ENCODE results near the gene KLHL5.
"Not testable (repeated sequence)": the region's sequence is repeated elsewhere in the genome, so short reads cannot be mapped to it uniquely, and the experiment has no call there.

KLHL5 gene, protein sequence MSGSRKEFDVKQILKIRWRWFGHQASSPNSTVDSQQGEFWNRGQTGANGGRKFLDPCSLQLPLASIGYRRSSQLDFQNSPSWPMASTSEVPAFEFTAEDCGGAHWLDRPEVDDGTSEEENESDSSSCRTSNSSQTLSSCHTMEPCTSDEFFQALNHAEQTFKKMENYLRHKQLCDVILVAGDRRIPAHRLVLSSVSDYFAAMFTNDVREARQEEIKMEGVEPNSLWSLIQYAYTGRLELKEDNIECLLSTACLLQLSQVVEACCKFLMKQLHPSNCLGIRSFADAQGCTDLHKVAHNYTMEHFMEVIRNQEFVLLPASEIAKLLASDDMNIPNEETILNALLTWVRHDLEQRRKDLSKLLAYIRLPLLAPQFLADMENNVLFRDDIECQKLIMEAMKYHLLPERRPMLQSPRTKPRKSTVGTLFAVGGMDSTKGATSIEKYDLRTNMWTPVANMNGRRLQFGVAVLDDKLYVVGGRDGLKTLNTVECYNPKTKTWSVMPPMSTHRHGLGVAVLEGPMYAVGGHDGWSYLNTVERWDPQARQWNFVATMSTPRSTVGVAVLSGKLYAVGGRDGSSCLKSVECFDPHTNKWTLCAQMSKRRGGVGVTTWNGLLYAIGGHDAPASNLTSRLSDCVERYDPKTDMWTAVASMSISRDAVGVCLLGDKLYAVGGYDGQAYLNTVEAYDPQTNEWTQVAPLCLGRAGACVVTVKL

DNA sequence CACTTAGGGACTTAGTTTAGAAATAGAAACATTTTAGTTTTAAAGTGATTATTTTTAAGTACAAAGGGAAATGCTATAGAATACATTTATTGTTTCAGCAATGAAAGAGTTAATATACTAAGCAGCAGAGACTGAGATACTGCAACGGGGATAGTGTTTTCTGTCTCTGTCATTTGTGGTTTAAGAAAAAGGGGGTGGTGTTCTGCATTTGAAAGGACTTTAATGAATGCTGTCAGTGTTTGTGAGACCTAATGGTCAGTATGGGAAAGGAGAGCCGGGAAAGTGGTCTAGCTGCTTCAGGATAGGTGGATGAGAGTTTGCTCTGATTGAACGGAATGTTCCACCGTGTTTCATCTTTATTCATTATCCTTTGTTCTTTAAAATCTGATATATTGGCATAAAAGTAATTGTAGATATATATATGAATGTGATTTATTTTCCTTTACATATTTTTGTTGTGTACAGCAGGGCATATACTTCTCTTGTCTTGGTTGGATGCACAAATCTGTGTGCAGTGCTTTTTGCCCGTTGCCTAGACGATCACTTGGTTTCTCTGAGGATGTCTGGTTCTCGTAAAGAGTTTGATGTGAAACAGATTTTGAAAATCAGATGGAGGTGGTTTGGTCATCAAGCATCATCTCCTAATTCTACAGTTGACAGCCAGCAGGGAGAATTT, at the start of gene KLHL5:
KLHL5 (plus strand) TSS at position 139 of the 676 bp plus-strand sequence; CDS start at position 560, 421 bp downstream.
- DNase-seq: no peak

DNA sequence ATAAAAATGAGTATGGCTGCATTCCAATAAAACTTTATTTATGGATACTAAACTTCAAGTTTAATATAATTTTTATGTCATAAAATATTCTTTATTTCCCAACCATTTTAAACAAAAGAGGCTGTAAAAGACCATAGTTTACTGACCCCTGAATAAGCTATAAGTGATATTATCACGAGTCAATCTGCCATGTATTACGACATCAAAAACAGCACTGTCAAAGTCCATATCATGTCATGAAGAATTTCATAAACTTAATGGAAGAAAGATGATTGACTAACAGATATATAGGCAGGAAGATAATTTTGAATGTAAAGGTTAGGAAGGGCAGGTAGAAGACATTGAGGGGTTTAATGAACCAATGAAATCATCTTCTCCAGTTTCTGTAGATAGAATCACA, 48.0 kb upstream of the KLHL5 start:
- no peak for DNase-seq

GRCh38 chr4:39020130-39020529, 41.9 kb upstream of the KLHL5 start:
- DNase-seq: no peak

- no peak for DNase-seq
These were observed 40.4 kb upstream of the KLHL5 start for GRCh38 chr4:39021631-39022030.

- no peak for DNase-seq
These were observed 39.8 kb upstream of the KLHL5 start for GRCh38 chr4:39022241-39022640.

- DNase-seq: no peak
These were observed 39.0 kb upstream of the KLHL5 start for GRCh38 chr4:39023059-39023458.

DNA sequence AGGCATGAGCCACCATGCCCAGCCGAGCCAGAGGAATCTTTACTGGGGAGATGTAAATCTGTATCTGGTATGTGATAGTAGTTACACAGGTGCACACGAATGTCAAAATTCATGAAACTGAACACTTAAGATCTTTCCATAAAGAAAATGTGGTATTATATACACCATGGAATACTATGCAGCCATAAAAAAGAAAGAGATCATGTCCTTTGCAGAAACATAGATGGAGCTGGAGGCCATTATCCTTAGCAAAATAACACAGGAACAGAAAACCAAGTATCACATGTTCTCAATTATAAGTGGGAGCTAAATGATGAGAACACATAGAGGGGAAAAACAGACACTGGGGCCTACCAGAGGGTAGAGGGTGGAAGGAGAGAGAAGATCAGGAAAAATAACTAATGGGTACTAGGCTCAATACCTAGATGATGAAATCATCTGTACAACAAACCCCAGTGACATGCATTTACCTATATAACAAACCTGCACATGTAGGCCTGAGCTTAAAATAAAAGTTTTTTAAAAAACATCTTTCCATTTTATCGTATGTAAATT, 37.6 kb upstream of the KLHL5 start:
- DNase-seq: no peak

GRCh38 chr4:39025552-39026085, 36.4 kb upstream of the KLHL5 start:
- no peak for DNase-seq

DNA sequence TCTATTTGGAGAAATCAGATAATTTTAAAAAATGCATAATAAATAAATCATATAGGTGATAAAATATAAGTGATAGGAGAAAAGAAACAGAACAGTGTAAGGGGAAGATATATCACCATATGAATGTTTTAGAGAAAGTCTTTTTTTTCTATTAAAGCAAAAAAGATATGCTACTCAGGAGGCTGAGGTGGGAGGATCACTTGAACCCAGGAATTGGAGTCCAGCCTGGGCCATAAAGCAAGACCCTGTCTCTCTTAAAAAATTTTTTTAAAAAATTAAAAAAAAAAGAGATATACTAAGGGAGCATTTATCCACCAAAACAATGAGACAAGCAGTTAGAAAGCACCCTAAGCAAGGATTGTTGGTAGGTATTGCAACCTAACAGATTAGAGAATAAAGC, 35.9 kb upstream of the KLHL5 start:
- no peak for DNase-seq

- no peak for DNase-seq
These were observed 32.0 kb upstream of the KLHL5 start for GRCh38 chr4:39029752-39030694.

DNA sequence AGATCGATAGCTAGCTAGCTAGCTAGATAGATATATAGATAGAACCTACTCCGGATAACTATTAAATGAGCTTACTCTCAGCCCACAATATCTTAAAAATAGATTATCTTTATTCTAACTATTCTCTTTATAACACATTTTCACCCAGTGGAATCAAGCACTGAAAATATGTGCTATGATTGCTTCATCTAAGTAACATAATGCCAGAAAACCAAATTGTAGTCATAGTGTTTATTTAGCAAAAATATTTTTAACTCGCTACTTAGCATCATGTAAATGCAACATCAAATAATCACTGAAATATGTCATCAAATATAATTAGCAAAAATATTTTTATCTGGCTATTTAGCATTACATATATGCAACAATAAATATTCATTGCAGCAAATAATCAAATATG, 31.3 kb upstream of the KLHL5 start:
- DNase-seq: no peak

DNA sequence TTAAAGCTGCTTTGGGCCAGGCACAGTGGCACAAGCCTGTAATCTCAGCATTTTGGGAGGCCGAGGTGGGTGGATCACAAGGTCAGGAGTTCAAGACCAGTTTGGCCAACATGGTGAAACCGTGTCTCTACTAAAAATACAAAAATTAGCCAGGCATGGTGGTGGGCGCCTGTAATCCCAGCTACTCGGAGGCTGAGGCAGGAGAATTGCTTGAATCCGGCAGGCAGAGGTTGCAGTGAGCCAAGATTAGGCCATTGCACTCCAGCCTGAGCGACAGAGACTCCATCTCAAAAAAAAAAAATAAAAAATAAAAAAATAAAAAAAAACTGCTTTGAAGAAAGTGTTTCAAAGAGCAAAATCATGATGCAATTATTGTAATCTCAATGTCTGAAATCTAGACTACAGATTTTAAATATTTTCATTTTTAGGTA, 30.4 kb upstream of the KLHL5 start:
- not testable (repeated sequence) for DNase-seq

DNA sequence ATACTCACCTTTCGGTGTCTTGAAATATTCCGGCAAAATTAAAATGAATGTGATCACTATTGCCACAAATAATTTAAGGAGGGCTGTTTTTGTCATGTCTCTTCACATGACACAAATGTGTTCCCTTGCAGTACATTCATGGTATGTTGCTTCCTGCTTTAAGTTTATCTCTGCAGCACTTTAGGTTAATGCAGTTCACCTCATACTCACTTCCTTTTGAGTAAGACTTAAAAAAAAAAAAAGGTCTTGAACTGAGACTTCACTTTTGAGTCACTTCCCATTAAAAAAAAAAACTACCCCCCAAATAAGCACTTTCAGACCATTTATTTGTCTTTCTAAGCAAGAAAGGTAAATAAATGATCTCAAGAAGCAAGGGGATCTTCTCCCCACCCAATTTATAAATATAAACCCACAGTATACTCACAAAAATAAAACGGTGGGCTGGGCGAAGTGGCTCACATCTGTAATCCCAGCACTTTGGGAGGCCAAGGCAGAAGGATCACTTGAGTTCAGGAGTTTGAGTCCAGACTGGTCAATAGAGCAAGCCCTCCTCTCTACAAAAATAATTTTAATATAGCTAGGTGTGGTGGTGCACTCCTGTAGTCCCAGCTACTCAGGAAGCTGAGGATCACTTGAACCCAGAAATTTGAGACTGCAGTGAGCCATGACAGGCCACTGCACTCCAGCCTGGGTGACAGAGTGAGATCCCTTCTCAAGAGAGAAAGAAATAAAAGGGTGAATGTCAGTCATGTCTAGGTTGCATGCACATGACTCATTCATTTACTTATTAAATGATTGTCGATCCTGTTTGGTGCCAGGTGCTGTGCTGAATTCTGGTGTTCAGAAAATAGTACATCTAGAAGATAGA, 29.6 kb upstream of the KLHL5 start, which contains the start of gene TMEM156:
TMEM156 (minus strand) TSS at position 192 of the 868 bp plus-strand sequence; CDS start at position 96, 96 bp downstream.
- no peak for DNase-seq

DNA sequence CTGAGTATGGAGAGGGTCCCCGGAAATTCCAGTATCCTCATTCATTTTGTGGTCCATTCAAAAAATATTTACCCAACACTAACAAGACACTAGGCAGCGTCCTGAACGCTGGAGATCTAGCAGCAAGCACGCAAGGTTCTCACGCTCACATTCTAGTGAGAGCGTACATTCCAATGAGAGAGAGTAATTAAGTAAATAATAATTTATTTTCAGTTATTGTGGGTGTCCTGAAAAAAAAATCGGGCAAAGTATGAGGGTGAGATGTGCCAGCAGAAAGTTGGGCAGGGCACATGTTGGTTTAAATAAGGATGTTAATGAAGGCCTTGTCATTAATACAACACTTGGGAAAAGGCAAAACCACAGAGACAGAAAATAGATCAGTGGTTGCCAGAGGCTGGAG, 25.9 kb upstream of the KLHL5 start:
- DNase-seq: no peak

GRCh38 chr4:39037491-39037825, 24.6 kb upstream of the KLHL5 start:
- DNase-seq: no peak

GRCh38 chr4:39037941-39038340, 24.1 kb upstream of the KLHL5 start:
- no peak for DNase-seq

GRCh38 chr4:39039108-39039507, 22.9 kb upstream of the KLHL5 start:
- DNase-seq: no peak

GRCh38 chr4:39042366-39042765, 19.7 kb upstream of the KLHL5 start:
- no peak for DNase-seq

DNA sequence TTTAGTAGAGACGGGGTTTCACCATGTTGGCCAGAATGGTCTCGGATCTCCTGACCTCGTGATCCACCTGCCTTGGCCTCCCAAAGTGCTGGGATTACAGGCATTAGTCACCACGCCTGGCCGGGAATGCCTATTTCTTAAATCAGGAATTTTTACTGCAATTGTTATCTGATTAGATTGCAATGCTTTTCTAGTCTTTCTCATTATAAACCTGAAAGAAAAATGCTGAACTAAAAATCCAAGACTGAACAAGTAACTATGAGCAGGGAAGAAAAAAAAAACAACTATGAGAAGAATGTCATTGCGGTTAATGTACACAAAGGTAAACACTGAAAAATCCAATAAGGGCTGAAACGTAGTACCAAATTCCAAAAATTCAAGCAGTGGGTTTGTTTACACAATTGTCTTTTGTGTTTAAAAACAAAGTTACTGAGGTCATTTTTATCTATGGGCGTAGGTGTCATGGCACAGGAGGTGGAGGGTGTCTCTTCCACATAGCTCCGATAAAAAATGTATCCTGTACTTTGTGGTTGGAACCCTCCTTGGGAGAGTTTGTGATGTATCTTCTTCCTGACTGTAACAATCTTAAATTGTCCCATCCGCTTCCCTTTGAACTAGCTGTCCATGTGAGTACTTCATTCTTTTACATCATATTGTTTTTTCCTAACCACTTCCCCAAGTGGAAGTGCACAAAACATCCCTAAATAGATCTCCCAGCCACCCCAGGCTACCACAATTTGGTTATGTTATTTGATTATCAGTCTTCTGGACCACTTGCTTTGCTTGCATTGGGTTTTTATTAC, 18.8 kb upstream of the KLHL5 start:
- DNase-seq: no peak

GRCh38 chr4:39043861-39044363, 18.1 kb upstream of the KLHL5 start:
- DNase-seq: no peak

All from NCI-H1105 (cell line).